ENCODE results near the gene LDHAL6B. TPM values are rescaled to one million over a fixed set of nuclear protein-coding genes. Genes with fewer than 3 reads are reported as not detected.

Gene LDHAL6B
- total and polyA plus RNA-seq, 9 of the 15 experiments (the other 6 are each of a cell fraction or from before 2014, with no cell fraction given), result not detected

DNA sequence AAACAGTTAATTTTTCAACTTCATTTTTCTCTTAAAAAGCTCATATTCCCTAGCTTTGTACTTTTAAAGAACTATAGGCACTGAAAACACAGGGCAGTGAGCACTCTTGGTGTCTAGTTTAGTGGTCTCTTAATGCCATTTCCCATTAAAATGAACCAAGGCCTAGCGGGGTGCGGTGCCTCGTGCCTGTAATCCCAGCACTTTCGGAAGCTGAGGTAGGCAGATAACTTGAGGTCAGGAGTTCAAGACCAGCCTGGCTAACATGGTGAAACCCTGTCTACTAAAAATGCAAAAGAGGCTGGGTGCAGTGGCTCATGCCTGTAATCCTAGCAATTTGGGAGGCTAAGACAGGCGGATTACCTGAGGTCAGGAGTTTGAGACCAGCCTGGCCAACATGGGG, 45.5 kb downstream of the LDHAL6B start (continued):
- TF ChIP-seq POLR2AphosphoS2 (IDR thresholded peaks at IDR 0.05; ENCODE audit: low read length), result no peak

DNA sequence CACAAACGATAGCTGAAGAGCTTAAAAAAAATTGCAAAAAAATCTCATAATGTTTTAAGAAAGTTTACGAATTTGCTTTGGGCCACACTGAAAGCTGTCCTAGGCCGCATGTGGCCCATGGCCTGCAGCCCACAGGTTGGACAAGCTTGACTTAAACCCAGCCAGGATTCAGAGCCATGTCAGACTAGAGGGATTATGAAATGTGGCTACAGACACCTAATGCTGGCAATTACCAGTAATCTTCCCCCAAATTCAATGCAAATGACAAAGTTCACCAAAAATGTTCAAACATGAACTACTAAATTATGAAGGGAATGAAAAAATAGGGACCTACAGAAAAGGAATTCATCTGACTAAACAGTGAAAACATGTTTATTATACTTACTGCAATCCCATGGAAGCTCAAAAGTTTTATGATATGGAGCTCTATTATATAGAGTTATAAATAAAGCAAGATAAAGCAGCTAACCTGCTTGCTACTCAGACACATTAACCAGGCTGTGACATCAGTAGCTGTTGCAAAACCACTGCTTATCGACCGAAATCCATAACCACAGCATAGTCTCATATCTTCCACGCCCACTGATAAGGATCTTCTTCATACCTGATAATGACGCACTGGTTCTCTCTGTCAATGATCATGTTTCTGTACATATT, 49.2 kb downstream of the LDHAL6B start:
- intact Hi-C loops (cut with micrococcal nuclease) (no loop called here), in situ Hi-C loops (cut with MboI) (no loop called here)
- Histone ChIP-seq H3K27ac (ENCODE audit: extremely low read depth, low read depth, low read length) (no peak overlapping the region), H3K79me2 (ENCODE audit: control insufficient read depth, insufficient read depth, low read length) (no peaks in the 10 kb centered on the region), H3K9me1 (ENCODE audit: control insufficient read depth, insufficient read depth, low read length) (no peaks in the 10 kb centered on the region), H4K20me1 (replicated peaks; ENCODE audit: control insufficient read depth, insufficient read depth, low read length) (no peaks in the 10 kb centered on the region), H3K4me2 (ENCODE audit: insufficient read depth, low read length) (no peak overlapping the region), H3K9ac (ENCODE audit: insufficient read depth in 1 of 2, low read depth in 2 of 2, low read length in 2 of 2) (no peak overlapping the region), H3K4me1 (replicated peaks in 1 of 2; ENCODE audit: control insufficient read depth in 2 of 2, insufficient read depth in 2 of 2, low read length in 2 of 2) (no peaks in the 10 kb centered on the region), H3K4me3 (no peak overlapping the region), H2AFZ (ENCODE audit: low read depth, low read length) (no peak overlapping the region), H3K27me3 (ENCODE audit: control insufficient read depth in 2 of 2, insufficient read depth in 2 of 2, low read length in 2 of 2) (peaks cover 7 to 8% of the 10 kb centered on the region in 2 experiments; a peak in 3 of 5 replicates), H3K36me3 (ENCODE audit: control insufficient read depth, insufficient read depth, low read length) (no peaks in the 10 kb centered on the region), H3K9me3 (replicated peaks; ENCODE audit: control insufficient read depth, insufficient read depth, low read depth, low read length) (no peaks in the 10 kb centered on the region)
- CTCF ChIA-PET (ENCODE audit: low intra/inter-chr PET ratio), result no interaction called here
- DNase-seq (ENCODE audit: extremely low read depth in 1 of 4, low spot score in 3 of 4) (peak in 2 of 4 experiments; percentile 11 to 14), FAIRE-seq (no peak), ATAC-seq (no peak)
- WGBS (ENCODE audit: insufficient coverage, low coverage, missing lambda C conversion rate), result 3% methylated on average over 7 of the region's 7 CpGs
- POLR2A ChIA-PET, result interaction anchor here (0.6 to 1.6 kb wide), 2 partner anchors 9 to 43 kb away, joined by 3 read pairs; no protein-coding TSS in a partner anchor
- TF ChIP-seq ZNF165 (CRISPR knock-in tag; IDR thresholded peaks at IDR 0.05; ENCODE audit: borderline replicate concordance) (no peak), BRF2 (IDR thresholded peaks at IDR 0.05; ENCODE audit: borderline replicate concordance, insufficient read depth, insufficient read length) (no peak), ARID1B (IDR thresholded peaks at IDR 0.05) (no peak), DIDO1 (tag; IDR thresholded peaks at IDR 0.05; ENCODE audit: low read depth) (no peak), NBN (IDR thresholded peaks at IDR 0.05; ENCODE audit: low read depth) (no peak)
- BruUV-seq (replicated peaks), result no TSS peak
